WTC11 (cell line): ENCODE results near the gene ZNF487. TPM values are rescaled to one million over a fixed set of nuclear protein-coding genes. Genes with fewer than 3 reads are reported as not detected.
A peak's percentile ranks its signal among the peaks of the same experiment; 100 is the strongest.

Experiments
- ATAC-seq: fragments of 200-7000 bp; cut with Tn5 transposase; 2 replicates; pipeline ENCODE4 v1.10.0; 2021; ENCODE audit warnings: mild to moderate bottlenecking, moderate library complexity
- CTCF ChIA-PET: fragments of 300-600 bp; sonication (Branson Sonifier 250); formaldehyde crosslinking; loops from one replicate; lab custom pipeline; 2021; ENCODE audit warnings: antibody characterized with exemption; lab: Charles Lee
- POLR2A ChIA-PET: fragments of 350-600 bp; sonication (Branson Sonifier 250); formaldehyde crosslinking; loops from one replicate; lab custom pipeline; 2021; ENCODE audit warnings: antibody characterized with exemption; lab: Charles Lee
- DNase-seq: peaks from one replicate; pipeline ENCODE4 v3.0.0; 2021; ENCODE audit warnings: low spot score
- H3K27ac Mint-ChIP-seq: 2 replicates; pipeline ENCODE4 v1.8.0; 2021; ENCODE audit warnings: mixed read lengths
- H3K27me3 Mint-ChIP-seq: 2 replicates; pipeline ENCODE4 v1.8.0; 2021; ENCODE audit warnings: low read depth, mild to moderate bottlenecking, moderate library complexity, mixed read lengths
- H3K36me3 Mint-ChIP-seq: 2 replicates; pipeline ENCODE4 v1.8.0; 2021; ENCODE audit warnings: mixed read lengths
- H3K4me1 Mint-ChIP-seq: 2 replicates; pipeline ENCODE4 v1.8.0; 2022; ENCODE audit warnings: mixed read lengths
- H3K4me3 Mint-ChIP-seq: 2 replicates; pipeline ENCODE4 v1.8.0; 2021; ENCODE audit warnings: mild to moderate bottlenecking, moderate library complexity, mixed read lengths
- H3K9me3 Mint-ChIP-seq: 2 replicates; pipeline ENCODE4 v1.8.0; 2021; ENCODE audit warnings: mixed read lengths
- AR ChIP-seq: fragments of 250-450 bp; sonication (Bioruptor Pico); IDR thresholded peaks from 2 replicates; pipeline ENCODE4 v1.9.0; 2021; ENCODE audit warnings: mild to moderate bottlenecking
- CREM ChIP-seq: sonication (generic); formaldehyde crosslinking; IDR thresholded peaks from 2 replicates; pipeline ENCODE4 v1.8.1; 2022; ENCODE audit warnings: mild to moderate bottlenecking, missing genetic modification reagents, moderate library complexity
- ELF4 ChIP-seq: sonication (generic); formaldehyde crosslinking; IDR thresholded peaks from 2 replicates; pipeline ENCODE4 v1.8.1; 2022; ENCODE audit warnings: low read depth, mild to moderate bottlenecking, moderate library complexity, missing genetic modification reagents
- ERG ChIP-seq: fragments of 250-450 bp; sonication (Bioruptor Pico); IDR thresholded peaks from 2 replicates; pipeline ENCODE4 v1.8.0; 2021; ENCODE audit warnings: mild to moderate bottlenecking
- FOXJ3 ChIP-seq: sonication (generic); formaldehyde crosslinking; IDR thresholded peaks from 2 replicates; pipeline ENCODE4 v1.9.0; 2021; ENCODE audit warnings: missing genetic modification reagents, mild to moderate bottlenecking, borderline replicate concordance
- GABPB1 ChIP-seq: sonication (generic); formaldehyde crosslinking; IDR thresholded peaks from 2 replicates; pipeline ENCODE4 v1.8.1; 2023; ENCODE audit warnings: mild to moderate bottlenecking, missing genetic modification reagents
- HMGA2 ChIP-seq: fragments of 250-450 bp; sonication (Bioruptor Pico); IDR thresholded peaks from 2 replicates; pipeline ENCODE4 v1.4.0; 2021; ENCODE audit warnings: mild to moderate bottlenecking, moderate library complexity
- IRF1 ChIP-seq: sonication (generic); formaldehyde crosslinking; IDR thresholded peaks from 2 replicates; pipeline ENCODE4 v1.8.0; 2023; ENCODE audit warnings: missing genetic modification reagents
- JAZF1 ChIP-seq: fragments of 250-450 bp; sonication (Bioruptor Pico); IDR thresholded peaks from 2 replicates; pipeline ENCODE4 v1.9.0; 2021; ENCODE audit warnings: moderate library complexity, mild to moderate bottlenecking, inconsistent platforms
- MXD4 ChIP-seq: fragments of 250-450 bp; sonication (Bioruptor Pico); IDR thresholded peaks from 2 replicates; pipeline ENCODE4 v1.8.0; 2021; ENCODE audit warnings: mild to moderate bottlenecking, moderate library complexity, borderline replicate concordance
- NFATC4 ChIP-seq: fragments of 250-450 bp; sonication (Bioruptor Pico); IDR thresholded peaks from 2 replicates; pipeline ENCODE4 v1.9.0; 2021; ENCODE audit warnings: mild to moderate bottlenecking
- NFE2L1 ChIP-seq: sonication (generic); formaldehyde crosslinking; IDR thresholded peaks from 2 replicates; pipeline ENCODE4 v1.8.1; 2023; ENCODE audit warnings: missing genetic modification reagents
- NFYB ChIP-seq: sonication (generic); formaldehyde crosslinking; conservative IDR thresholded peaks from 2 replicates; pipeline ENCODE4 v1.8.0; 2022; ENCODE audit warnings: low read depth, missing genetic modification reagents
- RELA ChIP-seq: sonication (generic); formaldehyde crosslinking; IDR thresholded peaks from 2 replicates; pipeline ENCODE4 v1.8.1; 2022; ENCODE audit warnings: missing genetic modification reagents, mild to moderate bottlenecking, borderline replicate concordance
- SMAD4 ChIP-seq: sonication (generic); formaldehyde crosslinking; IDR thresholded peaks from 2 replicates; pipeline ENCODE4 v1.8.0; 2022; ENCODE audit warnings: mild to moderate bottlenecking, missing genetic modification reagents
- STAT6 ChIP-seq: sonication (generic); formaldehyde crosslinking; conservative IDR thresholded peaks from 2 replicates; pipeline ENCODE4 v1.8.1; 2023; ENCODE audit warnings: mild to moderate bottlenecking, low read depth, missing genetic modification reagents, moderate library complexity
- TCF7 ChIP-seq: sonication (generic); formaldehyde crosslinking; IDR thresholded peaks from 2 replicates; pipeline ENCODE4 v1.8.0; 2022; ENCODE audit warnings: mild to moderate bottlenecking, low read depth, missing genetic modification reagents, moderate library complexity
- ZBTB21 ChIP-seq: sonication (generic); formaldehyde crosslinking; IDR thresholded peaks from 2 replicates; pipeline ENCODE4 v1.8.1; 2023; ENCODE audit warnings: mild to moderate bottlenecking, missing genetic modification reagents, borderline replicate concordance
- ZBTB43 ChIP-seq: sonication (generic); formaldehyde crosslinking; IDR thresholded peaks from 2 replicates; pipeline ENCODE4 v1.8.1; 2023; ENCODE audit warnings: mild to moderate bottlenecking, missing genetic modification reagents
- ZNF121 ChIP-seq: sonication (generic); formaldehyde crosslinking; IDR thresholded peaks from 2 replicates; pipeline ENCODE4 v1.8.0; 2023; ENCODE audit warnings: missing genetic modification reagents
- ZNF219 ChIP-seq: sonication (generic); formaldehyde crosslinking; IDR thresholded peaks from 2 replicates; pipeline ENCODE4 v1.8.0; 2023; ENCODE audit warnings: missing genetic modification reagents, mild to moderate bottlenecking, borderline replicate concordance
- ZNF396 ChIP-seq: fragments of 250-450 bp; sonication (Bioruptor Pico); IDR thresholded peaks from 2 replicates; pipeline ENCODE4 v1.8.0; 2021; ENCODE audit warnings: mild to moderate bottlenecking, moderate library complexity, borderline replicate concordance
- ZNF416 ChIP-seq: fragments of 250-450 bp; sonication (Bioruptor Pico); IDR thresholded peaks from 2 replicates; pipeline ENCODE4 v1.9.0; 2021; ENCODE audit warnings: mild to moderate bottlenecking, inconsistent platforms
- ZNF425 ChIP-seq: fragments of 250-450 bp; sonication (Bioruptor Pico); conservative IDR thresholded peaks from 2 replicates; pipeline ENCODE4 v1.9.0; 2021; ENCODE audit warnings: mild to moderate bottlenecking
- total RNA-seq: library from RNA; stranded (reverse); gene quantifications from 3 replicates; pipeline ENCODE4 v1.2.3, GENCODE V29; 2021

ZNF487 gene
- total RNA-seq, 1 experiment from 2014 or later = 2.3 TPM

GRCh38 chr10:43389867-43390266 lies 47.0 kb upstream of the ZNF487 start:
- Mint-ChIP-seq H3K36me3 (peaks cover 89% of the 10 kb centered on the region), H3K4me1 (peaks cover 28% of the 10 kb centered on the region), H3K27ac (no peak overlapping the region), H3K4me3 (no peak overlapping the region), H3K27me3 (no peaks in the 10 kb centered on the region), H3K9me3 (no peaks in the 10 kb centered on the region)
- ChIA-PET CTCF (interaction anchor here (0.6 to 1.2 kb wide), 3 partner anchors 8 to 69 kb away, joined by 3 read pairs; no protein-coding TSS in a partner anchor), POLR2A (no interaction called here)
- no peak for DNase-seq
- no peak for TF ChIP-seq ZNF396
- no peak for TF ChIP-seq CREM
- TF ChIP-seq IRF1 (CRISPR knock-in tag) = no peak
- TF ChIP-seq ERG (CRISPR knock-in tag) = no peak
- no peak for TF ChIP-seq FOXJ3 (CRISPR knock-in tag)
- TF ChIP-seq RELA (CRISPR knock-in tag) = no peak
- TF ChIP-seq ZNF416 = no peak
- TF ChIP-seq AR (CRISPR knock-in tag) = no peak
- no peak for TF ChIP-seq SMAD4 (CRISPR knock-in tag)
- no peak for TF ChIP-seq ZNF121 (CRISPR knock-in tag)
- no peak for TF ChIP-seq ELF4 (CRISPR knock-in tag)
- TF ChIP-seq ZNF219 (CRISPR knock-in tag) = no peak
- TF ChIP-seq MXD4 (CRISPR knock-in tag) = no peak
- no peak for TF ChIP-seq NFE2L1 (CRISPR knock-in tag)
- no peak for TF ChIP-seq GABPB1
- TF ChIP-seq TCF7 (CRISPR knock-in tag) = no peak
- no peak for TF ChIP-seq ZBTB43 (CRISPR knock-in tag)
- TF ChIP-seq ZNF425 = no peak
- no peak for ATAC-seq

GRCh38 chr10:43390333-43390732 lies 46.6 kb upstream of the ZNF487 start:
- H3K36me3 Mint-ChIP-seq = peaks cover 94% of the 10 kb centered on the region
- no peaks in the 10 kb centered on the region for H3K9me3 Mint-ChIP-seq
- no peak overlapping the region for H3K4me3 Mint-ChIP-seq
- CTCF ChIA-PET = interaction anchor here (0.8 to 1.2 kb wide), 4 partner anchors 8 to 68 kb away, joined by 3 to 4 read pairs (median 4); no protein-coding TSS in a partner anchor
- peaks cover 32% of the 10 kb centered on the region for H3K4me1 Mint-ChIP-seq
- peak overlapping the region; percentile 68 for H3K27ac Mint-ChIP-seq
- no peak for DNase-seq
- no peak for ATAC-seq
- POLR2A ChIA-PET = interaction anchor here (0.7 kb wide), 1 partner anchor 41 kb away, joined by 3 read pairs; no protein-coding TSS in a partner anchor
- no peaks in the 10 kb centered on the region for H3K27me3 Mint-ChIP-seq
- TF ChIP-seq FOXJ3 (CRISPR knock-in tag) (no peak), NFATC4 (no peak), ZBTB21 (CRISPR knock-in tag) (no peak), JAZF1 (CRISPR knock-in tag) (no peak), HMGA2 (CRISPR knock-in tag) (no peak), STAT6 (CRISPR knock-in tag) (no peak), ZNF396 (no peak), NFYB (CRISPR knock-in tag) (no peak)
